ENCODE results near the gene BCL11A. TPM values are rescaled to one million over a fixed set of nuclear protein-coding genes. Genes with fewer than 3 reads are reported as not detected.
A peak's percentile ranks its signal among the peaks of the same experiment; 100 is the strongest.

BCL11A gene
- total RNA-seq, 4 donors from 2014 or later, result 4.6 to 12.8 (median 9.0) TPM

GRCh38 chr2:60583604-60584003 lies 30.1 kb upstream of the BCL11A start:
- Histone ChIP-seq H3K9me3 (no peaks in the 10 kb centered on the region), H3K4me3 (replicated peaks in 1 of 3) (no peak overlapping the region), H3K27ac (no peak overlapping the region), H3K4me1 (no peaks in the 10 kb centered on the region), H3K27me3 (no peaks in the 10 kb centered on the region), H3K36me3 (no peaks in the 10 kb centered on the region)
- DNase-seq, result no peak
- TF ChIP-seq POLR2A (IDR thresholded peaks at IDR 0.05) (no peak), CTCF (IDR thresholded peaks at IDR 0.05) (no peak)
- intact Hi-C loops (cut with DNase I), result no loop called here
- WGBS, 2 donors, result 80 to 81% methylated on average over 5 of the region's 5 CpGs

GRCh38 chr2:60581433-60582282 lies 28.2 kb upstream of the BCL11A start:
- Histone ChIP-seq H3K27me3 (no peaks in the 10 kb centered on the region), H3K36me3 (no peaks in the 10 kb centered on the region), H3K9me3 (no peaks in the 10 kb centered on the region), H3K4me3 (replicated peaks in 1 of 3) (peak overlapping the region in 1 of 3 donors; percentile 29), H3K4me1 (no peaks in the 10 kb centered on the region), H3K27ac (no peak overlapping the region)
- intact Hi-C loops (cut with DNase I), result no loop called here
- TF ChIP-seq POLR2A (IDR thresholded peaks at IDR 0.05) (no peak), CTCF (IDR thresholded peaks at IDR 0.05) (peak; percentile 45 to 99 (median 92))
- WGBS, 2 donors, result 9 to 10% methylated on average over 20 to 21 of the region's 59 CpGs
- peak; percentile 67 to 69 for DNase-seq

- Histone ChIP-seq H3K9me3 (no peaks in the 10 kb centered on the region), H3K4me3 (replicated peaks in 1 of 3) (no peak overlapping the region), H3K27ac (no peak overlapping the region), H3K4me1 (no peaks in the 10 kb centered on the region), H3K27me3 (no peaks in the 10 kb centered on the region), H3K36me3 (no peaks in the 10 kb centered on the region)
- intact Hi-C loops (cut with DNase I), result no loop called here
- TF ChIP-seq CTCF (IDR thresholded peaks at IDR 0.05), result no peak
- TF ChIP-seq POLR2A (IDR thresholded peaks at IDR 0.05), result no peak
- 80 to 85% methylated on average over 6 of the region's 6 CpGs for whole genome bisulfite sequencing, 2 donors
- no peak for DNase-seq
These were observed 24.3 kb upstream of the BCL11A start for GRCh38 chr2:60577682-60578283.

- TF ChIP-seq CTCF (IDR thresholded peaks at IDR 0.05) (no peak), POLR2A (IDR thresholded peaks at IDR 0.05) (no peak)
- Histone ChIP-seq H3K27me3 (peaks cover 4% of the 10 kb centered on the region), H3K36me3 (no peaks in the 10 kb centered on the region), H3K27ac (no peak overlapping the region), H3K4me1 (peaks cover 0 to 4% of the 10 kb centered on the region in 2 donors), H3K4me3 (replicated peaks in 1 of 3) (no peak overlapping the region), H3K9me3 (no peaks in the 10 kb centered on the region)
- intact Hi-C loops (cut with DNase I), result no loop called here
- WGBS, 2 donors, result 94 to 97% methylated on average over 3 of the region's 3 CpGs
- no peak for DNase-seq
These were observed 19.8 kb upstream of the BCL11A start for GRCh38 chr2:60573251-60573650.

GRCh38 chr2:60570251-60570650 lies 16.8 kb upstream of the BCL11A start:
- H3K27me3 ChIP-seq, result peaks cover 4% of the 10 kb centered on the region

More at GRCh38 chr2:60570251-60570650, 16.8 kb upstream of the BCL11A start:
- Histone ChIP-seq H3K9me3 (no peaks in the 10 kb centered on the region), H3K27ac (no peak overlapping the region), H3K4me3 (replicated peaks in 1 of 3) (no peak overlapping the region), H3K36me3 (no peaks in the 10 kb centered on the region), H3K4me1 (peaks cover 0 to 4% of the 10 kb centered on the region in 2 donors)
- WGBS, 2 donors, result 5 to 6% methylated on average over 9 of the region's 9 CpGs
- TF ChIP-seq POLR2A (IDR thresholded peaks at IDR 0.05), result no peak
- TF ChIP-seq CTCF (IDR thresholded peaks at IDR 0.05), result no peak
- DNase-seq, result no peak
- intact Hi-C loops (cut with DNase I), result no loop called here
